Progenitor cell of endocrine pancreas (in vitro differentiated cells): ENCODE measurements around the gene MT3. TPM values are rescaled to one million over a fixed set of nuclear protein-coding genes. Genes with fewer than 3 reads are reported as not detected.

Source experiments
- DNase-seq: peaks from one replicate; pipeline ENCODE4 v3.0.0; 2021; ENCODE audit warnings: low spot score; ENCODE audit not compliant: unreplicated experiment
- H3K27ac Mint-ChIP-seq: 2 replicates; pipeline ENCODE4 v1.8.0; 2021; ENCODE audit warnings: mild to moderate bottlenecking, moderate library complexity, mixed read lengths
- H3K27me3 Mint-ChIP-seq: 2 replicates; pipeline ENCODE4 v1.8.0; 2021; ENCODE audit warnings: mixed read lengths
- H3K36me3 Mint-ChIP-seq: 2 replicates; pipeline ENCODE4 v1.8.0; 2022; ENCODE audit warnings: mixed read lengths; ENCODE audit not compliant: insufficient read depth
- H3K4me1 Mint-ChIP-seq: 2 replicates; pipeline ENCODE4 v1.8.0; 2021; ENCODE audit warnings: low read depth, mixed read lengths
- H3K4me3 Mint-ChIP-seq: 2 replicates; pipeline ENCODE4 v1.8.0; 2021; ENCODE audit warnings: low read depth, mild to moderate bottlenecking, moderate library complexity, mixed read lengths
- H3K9me3 Mint-ChIP-seq: 2 replicates; pipeline ENCODE4 v1.8.0; 2021; ENCODE audit warnings: low read depth, mixed read lengths
- total RNA-seq: library from RNA; stranded (reverse); gene quantifications from 2 replicates; pipeline ENCODE4 v1.2.1, GENCODE V29; 2021
- TF ChIP-seq, protein P1 (sequence below): fragments of 200-600 bp; sonication (generic); IDR thresholded peaks from one replicate; pipeline ENCODE4 v1.5.0; 2021; ENCODE audit warnings: antibody characterized with exemption, mild to moderate bottlenecking; ENCODE audit not compliant: unreplicated experiment

Gene MT3
- total RNA-seq, 1 donor from 2014 or later: not detected

DNA sequence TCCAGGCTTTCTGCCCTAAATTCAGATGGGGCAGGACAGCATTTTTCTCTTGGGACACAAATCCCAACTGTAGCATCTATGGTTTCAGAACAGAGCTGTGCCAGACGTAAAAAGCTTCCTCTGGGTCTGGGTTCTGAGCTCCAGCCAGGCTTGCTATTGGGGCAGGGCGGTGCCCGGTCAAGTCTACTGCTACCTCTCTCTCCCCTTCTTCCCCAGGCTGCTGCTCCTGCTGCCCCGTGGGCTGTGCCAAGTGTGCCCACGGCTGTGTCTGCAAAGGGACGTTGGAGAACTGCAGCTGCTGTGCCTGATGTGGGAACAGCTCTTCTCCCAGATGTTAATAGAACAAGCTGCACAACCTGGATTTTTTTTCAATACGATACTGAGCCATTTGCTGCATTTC is 44.2 kb downstream of the MT3 start:
- TF ChIP-seq, protein P1, sequence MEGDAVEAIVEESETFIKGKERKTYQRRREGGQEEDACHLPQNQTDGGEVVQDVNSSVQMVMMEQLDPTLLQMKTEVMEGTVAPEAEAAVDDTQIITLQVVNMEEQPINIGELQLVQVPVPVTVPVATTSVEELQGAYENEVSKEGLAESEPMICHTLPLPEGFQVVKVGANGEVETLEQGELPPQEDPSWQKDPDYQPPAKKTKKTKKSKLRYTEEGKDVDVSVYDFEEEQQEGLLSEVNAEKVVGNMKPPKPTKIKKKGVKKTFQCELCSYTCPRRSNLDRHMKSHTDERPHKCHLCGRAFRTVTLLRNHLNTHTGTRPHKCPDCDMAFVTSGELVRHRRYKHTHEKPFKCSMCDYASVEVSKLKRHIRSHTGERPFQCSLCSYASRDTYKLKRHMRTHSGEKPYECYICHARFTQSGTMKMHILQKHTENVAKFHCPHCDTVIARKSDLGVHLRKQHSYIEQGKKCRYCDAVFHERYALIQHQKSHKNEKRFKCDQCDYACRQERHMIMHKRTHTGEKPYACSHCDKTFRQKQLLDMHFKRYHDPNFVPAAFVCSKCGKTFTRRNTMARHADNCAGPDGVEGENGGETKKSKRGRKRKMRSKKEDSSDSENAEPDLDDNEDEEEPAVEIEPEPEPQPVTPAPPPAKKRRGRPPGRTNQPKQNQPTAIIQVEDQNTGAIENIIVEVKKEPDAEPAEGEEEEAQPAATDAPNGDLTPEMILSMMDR: no peak
- H3K9me3 Mint-ChIP-seq: no peaks in the 10 kb centered on the region
- H3K27ac Mint-ChIP-seq: no peak overlapping the region
- H3K27me3 Mint-ChIP-seq: peaks cover 93% of the 10 kb centered on the region
- H3K4me3 Mint-ChIP-seq: no peak overlapping the region
- H3K4me1 Mint-ChIP-seq: peaks cover 6% of the 10 kb centered on the region
- DNase-seq: no peak
- H3K36me3 Mint-ChIP-seq: no peaks in the 10 kb centered on the region

DNA sequence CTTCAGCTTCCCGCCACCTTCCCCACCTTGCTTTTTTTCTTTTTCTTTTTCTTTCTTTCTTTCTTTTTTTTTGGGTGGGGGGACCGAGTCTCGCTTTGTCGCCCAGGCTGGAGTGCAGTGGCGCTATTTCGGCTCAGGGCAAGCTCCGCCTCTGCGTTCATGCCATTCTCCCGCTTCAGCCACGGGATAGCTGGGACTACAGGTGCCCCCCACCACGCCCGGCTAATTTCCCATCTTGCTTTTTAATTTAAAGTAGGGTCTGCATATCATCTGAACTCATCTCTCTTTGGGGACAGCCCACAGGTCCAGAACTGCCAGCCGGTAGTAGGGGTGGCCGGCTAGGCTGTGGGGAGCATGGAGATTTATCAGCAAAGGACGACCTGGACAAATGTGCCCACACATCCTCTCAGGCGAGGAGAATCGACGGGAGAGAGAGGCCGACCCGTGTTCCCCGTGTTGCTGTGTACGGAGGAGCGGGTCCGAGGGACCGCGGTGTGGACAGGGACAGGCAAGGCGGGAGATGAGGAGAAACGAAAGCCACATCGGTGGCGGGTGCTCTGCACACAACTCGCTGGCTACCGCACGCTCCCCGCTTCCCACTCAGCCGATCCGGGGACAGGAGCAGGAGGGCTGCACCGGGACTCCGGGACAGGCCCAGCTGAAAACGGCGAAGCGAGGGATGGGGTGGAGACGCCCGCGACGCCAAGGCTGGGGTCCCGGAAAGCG is 45.5 kb downstream of the MT3 start:
- H3K27me3 Mint-ChIP-seq: peaks cover 93% of the 10 kb centered on the region
- no peak overlapping the region for H3K4me3 Mint-ChIP-seq
- DNase-seq: no peak
- TF ChIP-seq, protein P1: no peak
- H3K9me3 Mint-ChIP-seq: no peaks in the 10 kb centered on the region
- no peaks in the 10 kb centered on the region for H3K36me3 Mint-ChIP-seq
- no peak overlapping the region for H3K27ac Mint-ChIP-seq
- peaks cover 6% of the 10 kb centered on the region for H3K4me1 Mint-ChIP-seq

DNA sequence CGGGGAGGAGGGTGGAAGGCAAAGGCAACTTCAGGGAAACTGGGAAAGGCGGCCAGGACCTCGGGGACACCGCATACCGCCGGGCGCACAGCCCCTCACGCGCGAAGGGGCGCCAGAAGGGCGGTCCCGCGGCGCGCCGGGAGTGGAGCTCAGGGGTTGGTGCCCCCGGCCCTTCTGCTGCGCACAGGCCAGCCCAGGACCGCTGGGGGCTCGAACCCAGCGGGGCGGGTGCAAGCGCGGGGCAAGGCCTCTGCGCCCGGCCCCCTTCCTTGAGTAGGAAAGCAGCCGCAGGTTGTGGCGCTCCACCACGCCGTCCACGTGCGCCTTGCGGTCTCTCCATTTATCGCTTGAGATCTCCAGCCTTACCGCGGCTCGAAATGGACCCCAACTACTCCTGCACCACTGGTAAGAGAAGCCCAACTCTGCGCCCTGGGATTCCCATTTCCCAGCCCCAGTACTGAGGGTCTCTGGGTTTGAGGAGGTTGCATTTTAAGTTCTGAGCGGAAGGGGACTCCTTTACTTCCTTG is 46.2 kb downstream of the MT3 start:
- Mint-ChIP-seq H3K27ac (no peak overlapping the region), H3K4me3 (no peak overlapping the region), H3K4me1 (peaks cover 6% of the 10 kb centered on the region), H3K36me3 (no peaks in the 10 kb centered on the region), H3K27me3 (peaks cover 93% of the 10 kb centered on the region), H3K9me3 (no peaks in the 10 kb centered on the region)
- TF ChIP-seq, protein P1: no peak
- DNase-seq: no peak

DNA sequence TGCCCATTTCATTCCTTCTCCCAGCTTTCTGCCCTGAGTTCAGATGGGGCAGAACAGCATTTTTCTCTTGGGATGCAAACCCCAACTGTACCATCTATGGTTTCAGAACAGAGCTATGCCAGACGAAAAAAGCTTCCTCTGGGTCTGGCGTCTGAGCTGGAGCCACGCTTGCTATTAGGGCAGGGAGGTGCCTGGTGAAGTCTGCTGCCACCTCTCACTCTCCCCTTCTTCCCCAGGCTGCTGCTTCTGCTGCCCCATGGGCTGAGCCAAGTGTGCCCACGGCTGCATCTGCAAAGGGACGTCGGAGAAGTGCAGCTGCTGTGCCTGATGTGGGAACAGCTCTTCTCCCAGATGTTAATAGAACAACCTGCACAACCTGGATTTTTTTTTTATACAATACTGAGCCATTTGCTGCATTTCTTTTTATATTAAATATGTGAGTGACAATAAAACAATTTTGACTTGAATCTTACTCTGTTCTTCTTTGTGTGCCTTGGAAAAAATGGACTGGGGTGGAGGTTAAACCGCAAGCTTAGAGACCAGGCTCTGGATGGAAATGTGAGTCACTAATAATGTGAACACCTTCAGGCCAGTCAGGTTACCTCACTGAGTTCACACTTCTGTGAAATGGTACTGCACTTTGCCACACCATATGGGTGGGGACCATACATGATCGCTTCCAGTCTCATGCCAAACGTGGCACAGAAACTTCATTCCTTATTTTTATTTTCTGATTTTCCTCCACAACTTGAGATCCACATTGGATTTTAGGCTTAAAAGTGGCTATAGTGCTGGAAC is 47.5 kb downstream of the MT3 start:
- Mint-ChIP-seq H3K27ac (no peak overlapping the region), H3K36me3 (no peaks in the 10 kb centered on the region), H3K4me1 (peaks cover 4% of the 10 kb centered on the region)

More for the DNA sequence above, 47.5 kb downstream of the MT3 start:
- TF ChIP-seq, protein P1: no peak
- no peaks in the 10 kb centered on the region for H3K9me3 Mint-ChIP-seq
- no peak overlapping the region for H3K4me3 Mint-ChIP-seq
- DNase-seq: no peak
- peaks cover 93% of the 10 kb centered on the region for H3K27me3 Mint-ChIP-seq
